ENCODE data around the gene TRIM15. TPM values are rescaled to one million over a fixed set of nuclear protein-coding genes. Genes with fewer than 3 reads are reported as not detected.

TRIM15 gene
- total and polyA plus RNA-seq, 9 of the 15 experiments (the other 6 are each of a cell fraction or from before 2014, with no cell fraction given) = 0.06 to 2.6 (median 0.83) TPM

DNA sequence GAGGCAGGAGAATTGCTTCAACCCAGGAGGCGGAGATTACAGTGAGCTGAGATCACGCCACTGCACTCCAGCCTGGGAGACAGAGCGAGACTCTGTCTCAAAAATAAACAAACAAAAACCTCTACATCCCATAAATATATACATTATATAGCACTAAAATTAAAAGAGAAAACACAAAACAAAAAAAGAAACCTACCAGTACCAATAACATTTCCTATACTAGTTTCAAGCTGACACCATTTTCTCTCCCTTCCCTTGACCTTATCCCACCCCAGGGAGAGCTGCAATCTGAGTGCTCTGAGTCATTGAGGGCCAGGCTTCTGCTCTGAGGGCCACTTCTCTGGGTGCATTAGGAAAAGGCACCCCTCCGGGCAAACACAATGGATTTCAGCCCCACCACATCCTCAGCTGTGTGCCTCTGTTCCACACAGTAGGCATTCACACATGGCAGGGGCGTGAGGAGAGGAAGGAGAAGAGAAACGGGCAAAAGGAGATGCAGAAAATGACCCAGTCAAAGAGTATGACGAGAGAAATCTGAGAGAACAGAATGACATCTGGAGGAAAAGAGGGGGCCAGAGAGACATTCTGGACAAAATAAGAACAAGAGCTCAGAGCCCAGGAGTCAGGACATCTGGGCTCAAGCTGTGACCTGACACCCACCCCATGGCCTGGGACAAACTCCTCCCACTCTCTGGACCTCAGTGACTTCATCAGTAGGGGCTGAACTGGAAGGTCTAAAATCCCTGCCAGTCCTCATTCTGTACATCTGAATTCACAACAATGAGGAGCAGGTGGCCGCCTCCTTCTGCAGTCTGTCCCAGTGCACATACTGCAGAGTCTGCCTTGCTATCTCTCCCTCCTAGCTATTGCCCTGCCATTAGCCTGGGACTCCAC is 31.7 kb downstream of the TRIM15 start:
- Histone ChIP-seq H3K27me3 (ENCODE audit: control insufficient read depth in 2 of 2, insufficient read depth in 2 of 2, low read length in 2 of 2) (peaks cover 30 to 47% of the 10 kb centered on the region in 2 experiments), H3K36me3 (ENCODE audit: control insufficient read depth, insufficient read depth, low read length) (no peaks in the 10 kb centered on the region), H2AFZ (ENCODE audit: low read depth, low read length) (no peak overlapping the region), H3K4me1 (replicated peaks in 1 of 2; ENCODE audit: control insufficient read depth in 2 of 2, insufficient read depth in 2 of 2, low read length in 2 of 2) (peaks cover 0 to 10% of the 10 kb centered on the region in 2 experiments; a peak in 1 of 5 replicates), H4K20me1 (replicated peaks; ENCODE audit: control insufficient read depth, insufficient read depth, low read length) (no peaks in the 10 kb centered on the region; the same call in 1 of the 2 replicates), H3K4me2 (ENCODE audit: insufficient read depth, low read length) (no peak overlapping the region), H3K79me2 (ENCODE audit: control insufficient read depth, insufficient read depth, low read length) (no peaks in the 10 kb centered on the region), H3K9me1 (ENCODE audit: control insufficient read depth, insufficient read depth, low read length) (no peaks in the 10 kb centered on the region), H3K9ac (ENCODE audit: insufficient read depth in 1 of 2, low read depth in 2 of 2, low read length in 2 of 2) (no peak overlapping the region), H3K9me3 (replicated peaks; ENCODE audit: control insufficient read depth, insufficient read depth, low read depth, low read length) (no peaks in the 10 kb centered on the region), H3K27ac (ENCODE audit: extremely low read depth, low read depth, low read length) (no peak overlapping the region), H3K4me3 (no peak overlapping the region)
- BruUV-seq (replicated peaks) = no TSS peak
- ATAC-seq = no peak; the same call in 1 of the 3 replicates
- CTCF ChIA-PET (ENCODE audit: low intra/inter-chr PET ratio) = no interaction called here
- DNase-seq (ENCODE audit: extremely low read depth in 1 of 4, low spot score in 3 of 4) = no peak
- POLR2A ChIA-PET = interaction anchor here (0.6 to 1.2 kb wide), 3 partner anchors 9 to 15 kb away, joined by 3 to 4 read pairs (median 3); no protein-coding TSS in a partner anchor
- FAIRE-seq = no peak
- in situ Hi-C loops (cut with MboI) = no loop called here
- WGBS (ENCODE audit: insufficient coverage, low coverage, missing lambda C conversion rate) = 27% methylated on average over 8 of the region's 8 CpGs
- intact Hi-C loops (cut with micrococcal nuclease) = no loop called here
- no peak for TF ChIP-seq DACH1 (IDR thresholded peaks at IDR 0.05; ENCODE audit: partially characterized antibody)
- no peak for TF ChIP-seq ZNF3 (CRISPR knock-in tag; IDR thresholded peaks at IDR 0.05)
- TF ChIP-seq ZNF57 (CRISPR knock-in tag; IDR thresholded peaks at IDR 0.05) = no peak
- TF ChIP-seq ZNF146 (CRISPR knock-in tag; IDR thresholded peaks at IDR 0.05; ENCODE audit: unreplicated experiment) = no peak
- no peak for TF ChIP-seq GTF2F1 (IDR thresholded peaks at IDR 0.05; ENCODE audit: low read depth, low read length)
- TF ChIP-seq NEUROD1 (IDR thresholded peaks at IDR 0.05; ENCODE audit: borderline replicate concordance, low read depth, low read length, partially characterized antibody) = no peak
- TF ChIP-seq ZNF398 (CRISPR knock-in tag; IDR thresholded peaks at IDR 0.05) = no peak
- TF ChIP-seq NCOA1 (IDR thresholded peaks at IDR 0.05; ENCODE audit: low read depth) = no peak
- no peak for TF ChIP-seq ZSCAN29 (IDR thresholded peaks at IDR 0.05)
- TF ChIP-seq, protein P1, sequence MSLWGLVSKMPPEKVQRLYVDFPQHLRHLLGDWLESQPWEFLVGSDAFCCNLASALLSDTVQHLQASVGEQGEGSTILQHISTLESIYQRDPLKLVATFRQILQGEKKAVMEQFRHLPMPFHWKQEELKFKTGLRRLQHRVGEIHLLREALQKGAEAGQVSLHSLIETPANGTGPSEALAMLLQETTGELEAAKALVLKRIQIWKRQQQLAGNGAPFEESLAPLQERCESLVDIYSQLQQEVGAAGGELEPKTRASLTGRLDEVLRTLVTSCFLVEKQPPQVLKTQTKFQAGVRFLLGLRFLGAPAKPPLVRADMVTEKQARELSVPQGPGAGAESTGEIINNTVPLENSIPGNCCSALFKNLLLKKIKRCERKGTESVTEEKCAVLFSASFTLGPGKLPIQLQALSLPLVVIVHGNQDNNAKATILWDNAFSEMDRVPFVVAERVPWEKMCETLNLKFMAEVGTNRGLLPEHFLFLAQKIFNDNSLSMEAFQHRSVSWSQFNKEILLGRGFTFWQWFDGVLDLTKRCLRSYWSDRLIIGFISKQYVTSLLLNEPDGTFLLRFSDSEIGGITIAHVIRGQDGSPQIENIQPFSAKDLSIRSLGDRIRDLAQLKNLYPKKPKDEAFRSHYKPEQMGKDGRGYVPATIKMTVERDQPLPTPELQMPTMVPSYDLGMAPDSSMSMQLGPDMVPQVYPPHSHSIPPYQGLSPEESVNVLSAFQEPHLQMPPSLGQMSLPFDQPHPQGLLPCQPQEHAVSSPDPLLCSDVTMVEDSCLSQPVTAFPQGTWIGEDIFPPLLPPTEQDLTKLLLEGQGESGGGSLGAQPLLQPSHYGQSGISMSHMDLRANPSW (CRISPR knock-in tag; IDR thresholded peaks at IDR 0.05) = no peak
- no peak for TF ChIP-seq GABPA (tag; conservative IDR thresholded peaks at IDR 0.05; ENCODE audit: low read depth)
- no peak for TF ChIP-seq SETDB1 (IDR thresholded peaks at IDR 0.05; ENCODE audit: low read length)
- no peak for TF ChIP-seq ZNF830 (CRISPR knock-in tag; IDR thresholded peaks at IDR 0.05)
- TF ChIP-seq TCF3 (CRISPR knock-in tag; IDR thresholded peaks at IDR 0.05) = no peak
- no peak for TF ChIP-seq ZNF764 (CRISPR knock-in tag; IDR thresholded peaks at IDR 0.05; ENCODE audit: low read depth)
- no peak for TF ChIP-seq SRSF7 (optimal IDR thresholded peaks at IDR 0.05; ENCODE audit: low read depth, low read length)
- TF ChIP-seq TRIM24 (IDR thresholded peaks at IDR 0.05) = no peak
- TF ChIP-seq GABPB2 (CRISPR knock-in tag; conservative IDR thresholded peaks at IDR 0.05) = no peak
- TF ChIP-seq MXD1 (CRISPR knock-in tag; IDR thresholded peaks at IDR 0.05; ENCODE audit: borderline replicate concordance, poor library complexity, severe bottlenecking) = no peak

Measured in K562 (cell line).